Activated naive CD4-positive, alpha-beta T cell treated with anti-CD3 and anti-CD28 coated beads, Interleukin-2, amount 50 U/mL, for 72 hours (primary cell): ENCODE results near the gene TMEM30A. TPM values are rescaled to one million over a fixed set of nuclear protein-coding genes. Genes with fewer than 3 reads are reported as not detected.

Experiments
- ATAC-seq, 2 donors: fragments of 150-1000 bp; cut with Tn5 transposase; 2 replicates each; pipeline ENCODE4 v1.10.0; 2021; ENCODE audit warnings: mild to moderate bottlenecking in 2 of 2, moderate library complexity in 2 of 2
- DNase-seq, 2 donors: peaks; one replicate each; pipeline ENCODE4 v3.0.0; 2021 to 2022; ENCODE audit warnings: low spot score in 2 of 2
- H3K27ac Mint-ChIP-seq, 2 donors: one replicate each; pipeline ENCODE4 v1.8.0; 2022; ENCODE audit warnings: mild to moderate bottlenecking in 2 of 2, mixed read lengths in 2 of 2
- H3K36me3 Mint-ChIP-seq, 2 donors: one replicate each; pipeline ENCODE4 v1.8.0; 2022; ENCODE audit warnings: mixed read lengths in 2 of 2
- H3K9me3 Mint-ChIP-seq, 2 donors: one replicate each; pipeline ENCODE4 v1.8.0; 2022; ENCODE audit warnings: mixed read lengths in 2 of 2
- total RNA-seq, 2 donors: library from RNA; stranded (reverse); gene quantifications; one replicate each; pipeline ENCODE4 v1.2.3, GENCODE V29; 2022

TMEM30A gene
- total RNA-seq = 100 to 1,000 TPM in 1 of 2 donors, 10 to 100 TPM in 1; 52.3 to 228 TPM

DNA sequence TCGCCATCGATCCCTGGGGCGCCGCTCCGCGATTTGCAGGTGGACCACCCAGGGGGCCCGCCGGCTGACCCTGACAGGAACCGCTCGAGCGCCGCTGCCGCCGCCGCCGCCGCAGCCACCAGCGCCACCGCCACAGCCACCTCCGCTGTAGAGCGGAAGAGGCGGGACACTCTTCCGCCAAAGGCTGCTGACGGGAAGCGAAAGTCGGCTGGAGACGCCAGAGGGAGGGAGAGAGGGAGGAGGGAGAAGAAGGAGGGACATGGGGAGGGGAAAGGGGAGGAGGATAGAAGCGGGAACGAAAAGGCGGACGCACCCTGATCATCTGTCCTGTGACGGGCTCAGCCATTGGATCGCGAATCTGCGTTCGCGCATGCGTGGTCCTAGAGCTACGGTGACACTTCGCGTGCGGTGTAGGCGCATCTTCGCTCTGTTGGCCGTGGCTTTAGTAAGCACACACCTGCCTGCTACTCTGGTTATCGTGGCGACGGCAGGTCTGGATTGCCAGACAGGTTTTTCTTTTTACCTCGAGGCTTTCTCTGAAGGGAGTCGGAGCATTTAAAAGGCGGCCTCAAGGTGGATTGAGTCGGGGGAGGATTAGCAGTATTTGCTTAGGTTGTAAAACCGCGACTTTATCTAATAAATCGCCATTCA, at the start of gene TMEM30A:
Gene TMEM30A, minus strand, starts transcription at position 161 of the 651 bp plus-strand sequence. Its CDS starts 154 bp downstream, at position 7.
- DNase-seq (peak; percentile 92 to 98), ATAC-seq (peak; percentile 94 to 98)
- no peak within 1 kb of the TSS for H3K27ac Mint-ChIP-seq
- H3K9me3 Mint-ChIP-seq = no peaks in the 10 kb centered on the region
- peaks cover 12% of the 10 kb centered on the region in 2 donors for H3K36me3 Mint-ChIP-seq

DNA sequence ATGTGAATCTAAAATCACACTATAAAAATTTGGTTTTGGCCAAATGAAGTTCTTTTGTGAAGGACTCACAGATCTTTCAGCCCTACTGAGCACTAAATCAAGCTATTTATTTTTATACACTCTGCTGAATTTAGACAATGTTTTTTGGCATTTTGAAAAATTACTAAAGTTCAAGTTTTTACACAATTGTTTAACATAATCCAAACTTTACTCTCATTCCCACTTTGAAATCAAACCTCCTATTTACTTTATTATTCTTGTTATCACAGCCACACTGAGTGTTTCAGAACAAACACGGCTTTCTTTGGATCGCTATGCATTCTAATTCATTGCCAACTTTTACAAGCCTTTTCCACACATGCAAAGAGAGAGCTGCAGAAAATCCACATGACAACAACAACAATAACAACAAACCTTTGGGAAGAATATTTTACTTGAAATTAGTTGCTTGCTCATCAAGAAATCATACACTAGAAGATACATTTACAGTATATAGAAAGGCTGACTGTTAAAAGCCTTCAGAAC, 49.1 kb upstream of the TMEM30A start:
- H3K36me3 Mint-ChIP-seq = no peaks in the 10 kb centered on the region
- no peak overlapping the region for H3K27ac Mint-ChIP-seq

DNA sequence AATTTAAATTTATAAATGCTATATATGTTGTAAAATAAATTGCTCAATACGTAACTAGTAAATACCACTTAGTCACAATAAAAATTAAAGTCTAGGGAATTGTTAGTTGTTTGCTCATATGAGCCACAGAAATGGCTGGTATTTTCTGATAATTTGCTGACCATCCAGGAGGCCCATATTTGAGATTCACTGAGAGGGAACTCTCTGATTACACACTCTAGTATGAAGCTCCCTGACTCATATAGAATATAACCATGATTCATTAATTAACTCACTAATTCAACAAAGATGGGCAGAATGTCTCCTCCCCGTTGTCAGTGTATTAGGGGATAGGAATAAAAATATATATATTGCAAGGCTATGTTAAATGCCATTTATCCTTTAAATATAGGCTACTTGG, 46.6 kb upstream of the TMEM30A start:
- DNase-seq (no peak), ATAC-seq (no peak)
- Mint-ChIP-seq H3K36me3 (no peaks in the 10 kb centered on the region), H3K9me3 (no peaks in the 10 kb centered on the region), H3K27ac (no peak overlapping the region)

More for the DNA sequence above, 49.1 kb upstream of the TMEM30A start:
- DNase-seq = no peak
- no peaks in the 10 kb centered on the region for H3K9me3 Mint-ChIP-seq
- no peak for ATAC-seq

DNA sequence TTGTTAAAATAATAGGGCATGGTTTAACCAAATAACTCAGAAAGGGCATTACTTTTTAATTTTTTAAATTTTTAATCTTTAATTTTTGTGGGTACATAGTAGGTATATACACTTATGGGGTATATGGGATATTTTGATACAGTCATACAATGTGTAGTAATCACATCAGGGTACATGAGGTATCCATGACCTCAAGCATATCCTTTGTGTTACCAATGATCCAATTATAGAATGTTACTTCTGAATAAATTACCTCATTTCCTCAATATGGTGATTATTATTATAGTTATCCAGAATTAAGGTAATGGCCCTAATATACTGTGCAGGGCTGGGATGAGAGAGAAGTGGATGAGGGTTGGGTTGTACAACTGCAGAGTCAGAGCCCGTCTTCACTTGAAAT, 45.1 kb upstream of the TMEM30A start:
- DNase-seq (no peak), ATAC-seq (no peak)
- no peaks in the 10 kb centered on the region for H3K36me3 Mint-ChIP-seq
- no peak overlapping the region for H3K27ac Mint-ChIP-seq
- H3K9me3 Mint-ChIP-seq = peaks cover 0 to 3% of the 10 kb centered on the region in 2 donors

DNA sequence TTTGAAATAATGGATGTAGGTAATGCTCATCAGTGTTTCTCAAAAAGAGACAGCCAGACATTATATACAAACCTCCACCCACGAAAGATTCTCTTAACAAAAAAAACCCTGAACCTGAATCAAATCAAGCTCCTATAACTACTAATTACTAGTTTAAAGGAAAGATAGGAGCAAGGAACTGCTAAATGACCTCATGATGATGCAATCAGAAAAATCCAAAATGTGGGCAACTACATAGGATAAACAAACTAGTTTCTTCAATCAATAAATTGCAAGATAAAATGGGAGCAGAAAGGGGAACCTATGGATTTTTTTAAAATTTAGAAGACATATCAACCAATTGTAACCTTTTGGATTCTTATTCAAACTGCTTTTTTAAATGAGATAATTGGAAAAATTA, 43.2 kb upstream of the TMEM30A start:
- H3K36me3 Mint-ChIP-seq = no peaks in the 10 kb centered on the region
- H3K27ac Mint-ChIP-seq = no peak overlapping the region
- no peak for DNase-seq
- peaks cover 0 to 3% of the 10 kb centered on the region in 2 donors for H3K9me3 Mint-ChIP-seq
- no peak for ATAC-seq

DNA sequence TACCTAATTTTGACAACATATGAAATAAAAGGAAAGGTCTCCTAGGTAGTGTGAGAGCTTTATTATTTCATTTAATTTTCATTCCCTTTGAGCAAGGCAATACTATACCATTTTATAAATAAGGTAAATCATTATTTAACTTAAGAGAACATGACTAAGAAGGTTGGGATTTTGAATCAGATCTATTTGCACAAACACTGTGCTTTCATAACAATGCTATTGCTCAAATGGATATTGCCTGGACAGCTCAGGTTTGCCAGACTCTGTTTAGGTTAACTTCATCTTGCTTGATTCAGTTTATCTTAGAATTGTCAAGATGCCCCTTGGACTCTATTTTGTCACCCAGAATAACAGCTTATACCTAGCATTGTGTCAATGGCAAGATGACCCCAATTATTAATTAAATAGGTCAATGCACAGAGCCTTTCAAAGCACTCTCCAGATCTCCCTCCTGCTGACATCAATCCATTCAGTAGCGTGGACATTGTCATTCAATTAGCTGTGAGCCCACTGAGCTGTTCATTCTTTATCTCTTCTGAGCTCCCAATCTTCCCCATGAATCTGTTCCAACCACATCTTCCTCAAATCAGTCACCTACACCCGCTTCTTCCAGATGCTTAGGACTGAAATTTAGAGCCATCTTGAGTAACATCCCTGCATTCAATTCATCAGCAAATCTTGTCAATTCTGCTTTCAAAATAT, 42.1 kb upstream of the TMEM30A start:
- H3K27ac Mint-ChIP-seq = no peak overlapping the region

DNA sequence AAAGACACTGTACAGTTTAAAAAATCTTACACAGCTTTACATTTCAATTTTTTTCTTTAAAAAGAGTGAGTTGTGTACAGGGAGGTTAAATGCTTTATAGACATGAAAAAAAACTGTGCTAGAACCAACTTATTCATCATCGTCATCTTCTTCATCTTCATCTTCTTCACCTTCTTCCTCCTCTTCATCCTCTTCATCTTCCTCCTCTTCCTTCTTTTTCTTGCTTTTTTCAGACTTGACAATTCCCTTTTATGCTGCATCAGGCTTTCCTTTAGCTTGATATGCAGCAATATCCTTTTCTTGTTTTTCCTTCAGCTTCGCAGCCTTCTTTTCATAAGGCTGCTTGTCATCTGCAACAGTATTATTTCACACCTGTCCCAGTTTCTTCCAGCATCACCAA, 34.3 kb upstream of the TMEM30A start:
- Mint-ChIP-seq H3K27ac (no peak overlapping the region), H3K36me3 (no peaks in the 10 kb centered on the region), H3K9me3 (no peaks in the 10 kb centered on the region)
- ATAC-seq (no peak), DNase-seq (no peak)

More for the DNA sequence above, 42.1 kb upstream of the TMEM30A start:
- H3K9me3 Mint-ChIP-seq = peaks cover 0 to 3% of the 10 kb centered on the region in 2 donors
- ATAC-seq = no peak
- DNase-seq = no peak
- H3K36me3 Mint-ChIP-seq = no peaks in the 10 kb centered on the region

DNA sequence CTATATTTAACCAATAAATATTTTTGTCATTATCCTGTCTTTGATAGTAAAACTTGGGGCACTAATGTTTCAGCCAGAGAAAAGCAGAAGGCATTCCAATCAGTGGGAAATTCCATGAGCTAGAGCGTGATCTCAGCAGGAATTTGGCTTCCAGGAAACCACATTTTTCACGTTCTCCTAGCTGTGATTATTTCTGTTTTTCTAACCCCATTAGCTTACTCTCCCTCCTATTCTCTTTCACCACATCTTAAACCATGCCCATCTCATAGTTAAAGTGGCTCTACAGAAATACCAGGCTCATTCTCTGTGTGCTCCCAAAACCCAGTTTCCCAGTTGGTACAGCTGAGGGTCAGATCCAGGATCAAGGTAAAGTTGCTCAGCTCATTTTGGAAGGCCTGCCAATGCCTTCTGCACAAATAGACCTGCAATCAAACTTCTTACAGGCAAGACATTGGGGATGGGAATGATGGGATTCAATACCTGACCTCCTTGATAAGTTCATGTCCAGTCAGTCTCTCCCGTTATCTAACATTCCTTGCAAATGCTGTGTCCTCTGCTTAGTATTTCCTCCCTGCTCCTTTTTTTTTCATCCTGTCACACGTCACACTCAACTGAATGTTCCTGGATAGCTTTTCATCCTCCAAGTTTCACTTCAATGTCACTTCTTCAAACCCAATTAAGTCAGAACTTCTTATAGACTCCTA, 33.1 kb upstream of the TMEM30A start:
- no peak for DNase-seq
- no peak overlapping the region for H3K27ac Mint-ChIP-seq
- no peak for ATAC-seq
- H3K9me3 Mint-ChIP-seq = no peaks in the 10 kb centered on the region
- no peaks in the 10 kb centered on the region for H3K36me3 Mint-ChIP-seq

DNA sequence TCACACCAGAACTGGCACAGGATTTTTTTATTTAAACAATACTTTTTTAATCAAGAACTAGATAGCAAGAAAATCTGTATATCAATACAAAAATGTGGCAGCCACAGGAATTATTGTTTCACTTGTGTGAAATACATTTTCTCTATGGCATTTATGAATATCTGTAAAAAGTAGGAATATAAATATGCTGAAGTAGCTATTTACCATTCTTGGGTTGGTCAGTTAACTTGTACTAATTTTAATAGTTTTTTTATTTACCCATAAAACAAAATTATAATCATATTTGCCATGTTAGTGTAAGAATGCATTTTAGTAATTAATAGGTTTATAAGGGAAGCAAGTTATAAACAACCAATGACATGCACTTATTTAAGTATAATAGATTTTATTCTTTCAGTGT, 31.4 kb upstream of the TMEM30A start:
- no peak for ATAC-seq
- no peaks in the 10 kb centered on the region for H3K36me3 Mint-ChIP-seq

DNA sequence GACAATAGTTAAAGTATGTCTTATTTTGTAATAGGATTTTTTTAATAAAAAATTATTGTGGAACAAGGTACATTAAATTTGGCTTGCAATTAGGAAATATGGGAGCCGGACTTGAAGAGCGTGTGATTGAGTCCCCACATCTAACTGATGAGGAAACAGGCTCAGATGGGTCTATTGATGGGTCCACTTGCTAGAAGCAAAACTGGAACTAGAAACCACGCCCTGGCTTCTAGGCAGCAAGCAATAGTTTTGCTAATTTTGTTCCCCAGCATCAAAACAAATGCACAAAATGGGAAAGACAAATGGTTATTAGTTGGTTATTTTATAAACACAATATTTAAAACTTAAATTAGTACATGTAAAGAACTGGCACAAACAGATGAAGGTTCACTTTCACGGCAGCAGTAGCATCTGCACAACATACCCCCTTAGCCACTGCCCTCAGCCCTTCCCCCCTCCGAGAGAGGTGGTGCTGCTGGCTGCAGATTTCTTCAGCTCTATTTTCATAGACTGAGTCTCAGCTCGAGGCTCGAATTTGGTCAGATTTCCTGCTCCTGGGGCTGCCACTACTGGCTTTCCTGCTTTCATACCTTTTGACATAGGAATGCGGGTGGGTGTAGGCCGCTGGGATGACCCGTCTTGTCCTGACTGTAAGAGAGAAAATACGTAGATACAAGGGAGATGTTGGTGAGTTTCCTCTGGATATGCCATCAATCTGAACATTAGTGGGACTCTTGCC, 23.8 kb upstream of the TMEM30A start:
- Mint-ChIP-seq H3K36me3 (no peaks in the 10 kb centered on the region), H3K27ac (no peak overlapping the region), H3K9me3 (no peaks in the 10 kb centered on the region)
- ATAC-seq = no peak
- DNase-seq = no peak

More for the DNA sequence above, 31.4 kb upstream of the TMEM30A start:
- no peak overlapping the region for H3K27ac Mint-ChIP-seq
- DNase-seq = no peak
- no peaks in the 10 kb centered on the region for H3K9me3 Mint-ChIP-seq

DNA sequence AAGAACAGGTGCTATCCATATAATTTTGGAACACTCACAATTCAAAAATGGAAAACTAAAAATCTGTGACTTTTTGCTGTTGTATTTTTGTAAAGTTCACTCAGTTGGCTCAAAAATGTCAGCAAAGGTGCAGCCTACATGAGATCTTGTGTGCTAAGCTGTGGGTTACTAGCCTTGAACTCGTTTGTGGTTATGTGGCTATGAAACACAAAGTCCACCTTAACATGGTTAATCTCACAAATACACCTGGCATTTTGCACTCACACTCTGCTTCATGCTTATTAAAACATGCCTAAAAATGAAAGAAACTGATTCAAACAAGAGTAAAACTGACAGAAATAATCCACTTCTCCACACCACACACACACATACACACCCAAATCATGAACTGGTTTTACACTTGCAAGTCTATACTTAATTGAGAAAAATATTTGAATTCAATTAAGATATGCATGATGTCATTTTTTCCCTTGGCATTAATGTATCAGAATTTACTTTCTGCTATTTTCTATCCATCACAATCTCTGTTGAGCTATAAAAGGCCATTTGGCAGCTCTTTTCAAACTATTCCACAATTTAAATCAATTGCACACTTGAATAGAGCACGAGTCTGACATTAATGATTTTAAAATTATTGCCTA, 22.9 kb upstream of the TMEM30A start:
- DNase-seq = no peak
- Mint-ChIP-seq H3K36me3 (no peaks in the 10 kb centered on the region), H3K9me3 (no peaks in the 10 kb centered on the region), H3K27ac (no peak overlapping the region)
- ATAC-seq = no peak

DNA sequence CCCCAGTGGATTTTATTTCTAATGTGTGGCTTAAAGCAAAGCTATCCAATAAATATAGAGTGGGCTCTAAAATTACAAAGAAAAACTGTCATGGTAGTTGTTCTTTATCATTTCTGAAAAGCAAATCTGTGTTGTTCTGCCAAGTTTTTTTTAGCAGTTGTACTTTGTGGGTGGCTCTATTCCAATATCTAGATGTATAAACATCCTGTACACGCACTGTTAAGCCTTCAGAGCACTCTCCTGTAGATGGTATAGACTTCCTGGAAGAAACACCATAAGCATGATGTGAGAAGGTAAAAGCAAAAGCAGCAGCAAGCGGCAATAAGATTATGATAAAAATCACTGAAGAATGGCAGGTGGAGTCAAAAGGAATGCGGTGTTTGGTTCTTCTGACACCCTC, 21.5 kb upstream of the TMEM30A start:
- no peak overlapping the region for H3K27ac Mint-ChIP-seq
- H3K36me3 Mint-ChIP-seq = no peaks in the 10 kb centered on the region

DNA sequence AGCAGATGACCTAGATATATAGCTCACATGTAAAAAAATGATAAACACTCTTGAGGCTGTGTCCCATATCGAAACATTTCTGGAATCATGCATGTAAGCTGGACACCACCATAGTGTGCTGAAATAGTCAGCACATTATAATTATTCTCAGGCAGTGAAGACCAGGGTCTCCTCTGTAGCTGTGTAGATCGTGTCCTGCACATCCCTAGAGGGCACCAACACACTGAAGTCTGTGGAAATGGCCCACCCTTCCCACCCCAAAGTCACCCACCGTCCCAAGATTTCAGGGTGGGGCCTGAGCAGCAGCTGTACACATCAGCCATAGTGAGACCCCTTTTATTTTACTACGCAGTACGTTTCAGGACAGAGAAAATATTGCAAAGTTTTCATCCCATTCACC, 21.0 kb upstream of the TMEM30A start:
- no peak for ATAC-seq

More for the DNA sequence above, 21.5 kb upstream of the TMEM30A start:
- ATAC-seq = no peak
- H3K9me3 Mint-ChIP-seq = no peaks in the 10 kb centered on the region
- DNase-seq = no peak

DNA sequence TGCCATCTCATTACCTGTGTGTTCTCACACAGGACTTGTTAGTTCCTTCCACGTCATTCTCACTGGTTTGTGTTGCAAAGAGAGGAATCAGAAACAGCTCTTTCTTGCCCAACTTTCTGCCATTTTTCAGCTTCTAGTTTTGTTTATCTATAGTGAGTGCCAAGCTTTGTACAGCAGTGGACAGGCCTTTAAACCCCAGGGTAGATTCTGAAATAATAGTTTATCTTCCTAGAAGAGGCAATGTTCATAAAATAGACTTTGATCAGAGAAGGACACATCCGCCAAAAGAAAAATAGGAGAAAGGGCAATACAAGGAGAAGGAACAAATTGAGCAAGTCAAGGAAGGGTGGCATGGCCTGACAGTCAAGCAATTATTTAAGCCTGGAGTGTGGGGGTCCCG, 17.7 kb upstream of the TMEM30A start:
- Mint-ChIP-seq H3K27ac (no peak overlapping the region), H3K9me3 (no peaks in the 10 kb centered on the region), H3K36me3 (no peaks in the 10 kb centered on the region)
- ATAC-seq (no peak), DNase-seq (no peak)

More for the DNA sequence above, 21.0 kb upstream of the TMEM30A start:
- Mint-ChIP-seq H3K9me3 (no peaks in the 10 kb centered on the region), H3K27ac (no peak overlapping the region), H3K36me3 (no peaks in the 10 kb centered on the region)
- no peak for DNase-seq

DNA sequence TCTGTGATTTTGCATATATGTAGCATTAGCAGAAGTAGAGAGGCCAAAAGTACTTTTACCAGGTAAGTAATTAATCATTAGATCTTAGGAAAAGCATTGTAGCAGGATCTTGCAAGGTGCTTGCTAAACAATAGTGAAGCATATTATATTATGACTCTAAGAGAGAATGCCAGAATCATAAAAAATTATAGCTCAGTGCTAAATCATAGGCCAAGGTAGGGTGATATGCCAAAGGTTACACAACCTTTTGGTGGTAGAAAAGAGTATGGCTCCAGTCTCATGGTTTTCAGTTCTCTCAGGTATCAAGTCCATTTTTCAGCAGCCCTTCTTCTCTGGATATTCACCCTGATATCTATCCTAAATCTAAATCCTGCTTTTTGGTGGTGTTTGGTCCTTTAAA, 16.9 kb upstream of the TMEM30A start:
- DNase-seq = no peak
- no peak overlapping the region for H3K27ac Mint-ChIP-seq
- no peak for ATAC-seq
- no peaks in the 10 kb centered on the region for H3K9me3 Mint-ChIP-seq
- H3K36me3 Mint-ChIP-seq = no peaks in the 10 kb centered on the region

DNA sequence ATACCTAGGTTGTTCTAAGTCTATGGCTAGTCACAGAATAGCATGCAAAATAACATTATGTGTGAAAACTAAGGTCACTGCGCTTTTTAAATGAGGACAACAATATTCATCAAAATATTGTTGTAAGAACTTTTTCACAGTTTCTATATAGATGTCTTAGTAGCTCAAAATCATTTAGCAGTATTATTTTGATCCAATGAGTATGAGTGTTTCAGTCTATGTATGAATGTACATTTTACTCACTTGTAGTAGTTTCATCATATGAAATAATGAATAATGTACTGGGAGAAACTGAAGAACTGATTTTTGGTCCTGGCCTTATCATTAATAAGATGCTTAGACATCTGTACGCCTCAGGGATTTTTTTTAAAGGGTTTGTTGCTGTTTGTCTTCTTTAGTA, 16.5 kb upstream of the TMEM30A start:
- DNase-seq (no peak), ATAC-seq (peak in 1 of 2 donors; percentile 71)

More for the DNA sequence above, 16.5 kb upstream of the TMEM30A start:
- no peaks in the 10 kb centered on the region for H3K9me3 Mint-ChIP-seq
- H3K27ac Mint-ChIP-seq = no peak overlapping the region
- no peaks in the 10 kb centered on the region for H3K36me3 Mint-ChIP-seq
